HG02798 (cell line): Measurements from ENCODE around the gene REN.
A peak's percentile ranks its signal among the peaks of the same experiment; 100 is the strongest.

Experiments used
- ATAC-seq: cut with Tn5 transposase; IDR thresholded peaks from one replicate; pipeline ENCODE4 v1.9.1; 2021; ENCODE audit warnings: mild to moderate bottlenecking; ENCODE audit not compliant: unreplicated experiment, poor library complexity

REN gene

GRCh38 chr1:204192046-204192445 is 25.9 kb upstream of the REN start:
- no peak for ATAC-seq

- ATAC-seq, result no peak
Measured at GRCh38 chr1:204191456-204191855, 25.3 kb upstream of the REN start.

GRCh38 chr1:204190212-204191211 is 24.4 kb upstream of the REN start:
- no peak for ATAC-seq

DNA sequence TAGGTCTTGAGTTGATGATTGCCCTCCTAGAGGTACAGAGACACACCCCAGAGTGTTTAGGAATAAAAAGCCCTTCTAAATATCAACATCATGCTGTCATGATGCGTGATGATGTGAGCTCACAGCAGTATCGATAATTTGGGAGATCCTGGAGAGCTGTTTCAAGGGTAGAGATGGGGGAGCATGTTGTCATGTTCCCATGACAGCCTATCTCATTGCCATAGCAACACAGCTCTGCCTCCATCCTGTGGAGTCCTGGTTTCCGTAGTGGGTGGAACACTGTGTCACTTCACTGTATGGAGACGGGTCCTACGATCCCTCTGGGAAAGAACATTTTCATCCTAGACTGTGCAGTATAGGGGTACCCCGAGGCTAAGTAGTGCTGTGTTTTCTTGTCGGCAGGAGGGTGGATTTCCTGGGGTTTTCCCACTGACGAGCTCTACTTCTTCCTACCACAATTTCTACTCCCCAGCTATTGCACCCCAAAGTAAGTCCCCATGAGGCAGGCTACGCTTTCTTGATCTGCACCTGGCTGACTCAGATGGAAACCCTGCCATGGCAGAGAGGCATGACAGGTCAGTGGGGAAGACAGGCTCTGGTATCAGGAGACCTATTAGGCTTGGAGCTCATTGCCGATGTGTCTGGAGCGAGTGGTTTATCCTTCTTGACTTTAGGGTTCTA is 23.0 kb upstream of the REN start:
- no peak for ATAC-seq

- no peak for ATAC-seq
Measured at GRCh38 chr1:204186597-204186996, 20.5 kb upstream of the REN start.

DNA sequence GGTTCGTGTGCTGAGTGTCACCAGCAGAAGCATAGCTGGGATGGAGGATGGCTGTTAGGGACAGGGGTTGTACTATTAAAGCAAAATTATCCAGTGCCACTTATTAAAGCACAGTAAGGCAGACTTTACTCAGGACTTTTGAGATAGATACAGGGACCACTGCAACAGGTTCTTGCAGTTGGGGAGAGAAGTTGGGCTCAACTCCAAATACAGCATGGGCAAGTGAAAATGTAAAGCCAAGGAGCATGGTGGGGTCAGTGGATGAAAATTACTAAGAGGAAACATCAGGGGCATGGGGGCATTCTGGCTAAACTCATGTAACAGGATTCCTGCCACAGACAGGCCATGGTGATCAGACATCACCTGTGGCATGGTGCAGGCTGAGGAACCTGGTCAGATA is 15.0 kb upstream of the REN start:
- ATAC-seq, result no peak

DNA sequence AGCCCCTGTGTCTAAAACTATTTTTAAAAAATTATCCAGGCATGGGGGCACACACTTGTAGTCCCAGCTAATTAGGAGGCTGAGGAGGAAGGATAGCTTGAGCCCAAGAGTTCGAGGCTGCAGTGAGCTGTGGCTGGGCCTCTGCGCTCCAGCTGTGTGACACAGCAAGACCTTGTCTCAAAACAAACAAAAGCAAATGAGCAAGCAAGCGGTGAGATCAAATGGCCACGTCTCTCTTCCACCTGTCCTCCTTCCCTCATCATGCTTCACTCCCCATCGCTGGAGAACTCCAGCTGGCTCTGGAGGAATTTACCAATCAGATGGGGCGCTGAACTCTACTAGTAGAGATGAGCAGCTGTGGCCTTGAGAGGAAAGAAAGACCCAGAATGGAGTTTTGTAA is 14.0 kb upstream of the REN start:
- no peak for ATAC-seq

DNA sequence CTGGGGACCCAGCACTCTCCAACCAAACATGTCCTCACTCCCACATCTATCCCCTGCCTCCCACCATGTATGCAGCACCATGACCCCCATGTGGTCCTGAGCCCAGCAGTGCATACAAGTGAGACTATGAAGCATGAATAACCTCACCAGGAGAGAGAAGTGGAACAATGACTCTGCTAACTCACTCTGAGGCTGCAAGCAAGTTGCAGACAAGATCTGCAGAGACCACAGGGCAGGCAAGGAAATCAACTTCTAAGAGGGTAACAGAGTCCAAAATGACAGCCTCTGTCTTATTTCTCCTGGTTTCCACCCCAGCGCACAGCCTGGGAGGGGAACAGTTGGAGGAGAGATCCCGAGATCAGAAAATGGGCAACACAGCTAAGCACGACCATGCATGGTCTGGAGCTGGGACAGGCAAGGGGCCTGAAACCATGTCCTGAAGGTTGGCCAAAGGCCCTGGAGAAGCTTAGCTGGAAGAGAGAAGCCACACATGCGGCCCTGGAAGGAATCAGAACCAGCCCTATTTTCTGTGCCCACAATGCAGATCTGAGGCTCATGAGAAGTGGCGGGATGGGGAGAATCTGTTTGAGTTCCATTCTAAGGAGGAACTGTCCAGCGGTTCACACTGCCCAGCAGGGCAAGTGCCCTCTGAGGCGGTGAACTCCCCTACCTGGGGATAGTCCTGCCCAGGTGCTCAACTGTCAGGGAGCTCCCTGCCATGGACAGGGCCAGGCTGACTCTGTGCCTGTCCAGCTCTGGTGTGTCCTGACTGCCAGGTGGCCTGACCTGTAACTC is 12.5 kb upstream of the REN start:
- ATAC-seq, result no peak

DNA sequence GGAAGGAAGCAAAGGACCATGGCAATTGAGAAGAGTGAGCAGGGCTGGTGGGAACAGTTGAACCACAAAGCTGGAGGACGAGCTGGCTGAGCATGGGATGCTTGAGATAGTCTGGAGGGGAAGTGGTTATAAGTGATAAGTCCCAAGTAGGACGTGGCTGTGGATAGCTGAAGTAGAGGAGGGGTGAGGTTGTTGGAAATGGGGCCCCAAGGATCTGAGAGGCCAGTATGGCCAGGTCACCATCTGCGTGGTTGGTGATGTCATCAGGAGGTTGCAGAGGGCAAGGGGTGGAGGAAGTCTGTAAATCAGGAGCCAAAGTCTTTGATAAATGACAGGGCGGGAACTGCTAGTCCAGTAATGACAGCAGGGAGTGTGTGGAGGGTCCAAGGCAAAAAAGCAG is 11.0 kb upstream of the REN start:
- ATAC-seq, result no peak

DNA sequence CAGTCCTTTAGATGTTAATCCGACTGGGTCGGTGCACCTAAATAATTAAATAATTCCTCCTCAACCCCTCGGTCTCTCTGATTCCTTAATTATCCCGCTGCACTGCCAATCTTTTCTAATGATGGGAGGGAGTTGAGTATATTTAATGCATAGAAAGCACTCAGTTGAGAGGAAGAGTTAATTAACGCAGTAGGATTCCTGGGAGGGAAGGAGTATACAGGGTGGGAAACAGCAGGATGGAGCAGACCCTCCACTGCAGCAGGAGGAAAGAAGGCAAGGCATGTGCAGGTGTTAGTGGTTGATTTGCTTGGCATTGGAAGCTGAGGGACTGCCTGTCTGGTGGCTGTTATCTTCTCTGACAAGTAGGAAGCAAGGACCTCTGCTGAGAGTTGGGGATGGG is 9.9 kb upstream of the REN start:
- no peak for ATAC-seq

- ATAC-seq, result no peak
Measured at GRCh38 chr1:204174958-204175357, 8.8 kb upstream of the REN start.

DNA sequence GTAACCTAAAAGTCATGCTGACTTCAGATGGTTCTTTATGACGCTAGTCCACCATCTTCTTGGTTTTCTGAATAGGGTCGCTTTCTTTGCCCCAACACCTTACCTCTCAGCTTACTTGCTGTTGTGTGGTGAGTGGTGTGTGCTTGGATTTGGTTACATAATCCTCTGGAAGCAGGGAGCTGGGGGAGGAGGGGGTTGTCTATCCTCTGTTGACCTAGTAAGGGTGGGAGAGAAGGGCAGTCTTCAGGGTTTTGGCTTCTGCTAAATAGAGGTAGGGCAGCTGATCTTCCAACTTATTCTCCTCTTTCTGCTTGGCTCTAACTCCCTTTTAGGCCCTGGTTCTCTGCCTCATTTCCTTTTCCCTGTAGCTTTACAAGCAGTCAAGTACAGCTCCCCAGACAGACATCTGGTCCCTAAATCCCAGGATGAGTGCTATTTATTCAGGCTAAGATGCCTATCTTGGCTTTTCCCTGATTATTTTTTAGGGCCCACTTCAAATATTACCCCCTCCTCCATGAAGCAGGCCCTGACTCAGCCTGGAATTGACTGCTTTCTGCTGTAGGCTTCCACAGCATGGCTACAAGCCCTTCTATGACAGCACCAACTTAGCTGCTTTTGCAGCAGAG is 6.4 kb upstream of the REN start:
- ATAC-seq, result no peak

- no peak for ATAC-seq
Measured at GRCh38 chr1:204171751-204172178, 5.6 kb upstream of the REN start.

- ATAC-seq, result no peak
Measured at GRCh38 chr1:204170494-204171155, 4.5 kb upstream of the REN start.

DNA sequence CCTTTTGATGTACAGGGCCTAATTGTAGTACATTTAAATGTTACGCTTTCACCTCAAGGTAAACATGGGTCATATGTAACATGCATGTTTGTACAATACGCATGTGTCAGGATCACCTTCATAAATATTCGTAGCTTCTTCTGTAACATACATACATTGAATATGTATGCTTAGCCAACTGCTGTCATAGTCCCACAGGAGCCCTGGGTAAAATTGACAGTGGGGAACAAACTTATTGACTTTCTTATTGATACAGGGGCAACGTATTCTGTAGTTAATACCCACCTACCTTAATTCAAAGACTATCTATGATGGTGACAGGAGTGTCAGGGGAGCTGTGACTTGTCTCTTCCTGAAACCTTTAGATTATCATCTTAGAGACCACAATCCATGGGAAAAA is 3.7 kb upstream of the REN start:
- ATAC-seq, result no peak

DNA sequence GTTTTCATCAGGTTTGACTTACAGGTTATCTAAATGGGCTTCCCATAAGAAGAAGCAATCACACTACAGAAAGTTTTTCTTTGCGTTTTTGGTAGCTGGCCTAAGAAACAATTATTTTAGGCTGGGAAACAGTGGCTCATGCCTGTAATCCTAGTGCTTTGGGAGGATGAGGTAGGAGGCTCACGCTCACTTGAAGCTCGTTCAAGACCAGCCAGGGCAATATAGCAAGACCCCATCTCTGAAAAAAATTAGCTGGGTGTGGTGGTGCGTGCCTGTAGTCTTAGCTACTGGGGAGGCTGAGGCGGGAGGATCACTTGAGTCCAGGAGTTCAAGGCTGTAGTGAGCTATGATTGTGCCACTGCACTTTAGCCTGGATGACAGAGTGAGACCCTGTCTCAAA is 1.6 kb upstream of the REN start:
- no peak for ATAC-seq

DNA sequence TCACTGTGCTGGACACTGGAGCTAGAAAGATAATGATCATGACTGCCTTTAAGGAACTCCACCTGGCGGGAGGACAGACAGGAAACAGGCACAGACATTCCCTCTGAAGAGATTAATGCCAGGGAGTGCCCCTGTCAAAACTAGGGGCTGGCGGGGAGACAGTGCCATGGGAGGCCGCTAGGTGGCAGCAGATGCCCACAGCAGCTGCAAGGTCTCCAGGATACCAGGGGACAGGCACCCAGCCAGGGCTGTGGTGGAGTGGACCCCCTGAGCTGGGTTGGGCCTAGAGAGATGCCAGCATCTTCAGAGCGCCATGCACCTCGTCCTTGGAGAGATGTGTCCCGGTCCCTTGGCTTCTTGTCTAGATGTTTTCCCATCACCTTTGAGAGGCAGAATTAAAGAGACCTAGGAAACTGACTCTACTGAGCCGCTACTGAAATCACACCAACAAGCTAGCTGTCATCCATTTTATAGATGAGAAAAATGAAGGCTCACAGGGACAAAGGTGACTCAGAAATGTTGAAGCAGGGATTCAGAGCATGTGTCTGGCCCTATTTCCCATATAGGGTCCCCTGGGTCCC is 3.6 kb downstream of the REN start:
- peak; percentile 73 for ATAC-seq

DNA sequence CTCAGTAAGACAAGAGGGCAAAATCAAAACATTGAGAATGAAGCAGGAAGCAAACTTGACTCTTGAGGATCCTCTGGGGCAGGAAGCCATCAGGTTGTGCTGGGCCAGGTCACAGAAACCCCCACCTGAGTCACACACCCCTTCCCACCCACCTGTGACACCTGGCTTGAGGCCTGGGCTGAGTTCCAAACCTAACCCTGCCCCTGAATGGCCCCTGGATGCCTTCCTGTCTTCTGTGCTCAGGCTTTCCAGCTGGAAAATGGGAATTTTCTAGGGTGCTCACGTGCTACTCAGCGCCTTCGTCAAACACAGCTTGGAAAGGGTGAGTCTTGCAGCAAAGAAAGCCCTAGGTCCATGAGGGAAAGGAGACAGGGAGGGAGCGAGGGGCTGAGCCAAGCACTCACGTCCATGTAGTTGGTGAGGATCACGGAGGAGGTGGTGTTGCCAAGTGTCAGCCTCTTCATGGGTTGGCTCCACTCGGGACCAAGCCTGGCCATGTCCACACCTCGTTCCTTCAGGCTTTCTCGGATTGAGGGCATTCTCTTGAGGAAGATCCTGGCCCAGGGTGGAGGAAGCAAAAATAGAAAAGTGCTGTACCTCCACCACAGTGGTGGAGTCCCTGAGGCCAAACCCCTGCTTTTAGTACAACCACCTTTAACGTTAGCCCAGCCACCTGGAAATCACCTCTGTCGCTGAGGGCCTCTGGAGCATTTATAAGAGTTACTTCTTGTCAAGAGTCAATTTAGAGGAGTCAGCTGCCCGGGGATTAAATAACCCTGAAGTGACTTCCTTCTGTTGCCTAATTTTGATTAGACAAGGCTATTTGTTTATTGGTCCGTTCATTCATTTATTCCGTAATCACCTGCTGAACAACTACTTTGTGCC is 4.3 kb downstream of the REN start:
- ATAC-seq, result no peak

DNA sequence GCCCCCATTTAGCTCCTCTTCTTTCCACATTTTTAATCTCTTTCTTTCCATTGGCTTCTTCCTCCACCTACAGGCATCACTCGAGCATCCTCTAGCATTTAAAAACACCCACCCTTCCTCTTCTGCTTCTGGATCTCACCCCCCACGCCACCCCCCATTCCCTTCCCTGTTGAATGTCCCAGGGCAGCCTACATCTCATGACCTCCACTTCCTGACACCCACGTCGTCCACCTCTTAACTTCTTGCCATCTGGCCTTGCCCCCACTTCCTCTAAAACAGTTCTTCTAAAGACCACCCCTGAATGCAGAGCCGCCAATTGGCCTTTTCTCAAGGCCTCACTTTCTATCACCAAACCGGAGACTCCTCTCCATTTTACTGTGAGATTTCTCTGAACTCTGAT is 8.2 kb downstream of the REN start:
- no peak for ATAC-seq
